Measurements from ENCODE around the gene PLXNA3. TPM values are rescaled to one million over a fixed set of nuclear protein-coding genes. Genes with fewer than 3 reads are reported as not detected.

The PLXNA3 gene
- total and polyA plus RNA-seq, 2 experiments from 2014 or later = 2.7 to 5.4 TPM

GRCh38 chrX:154509455-154509854 lies 51.4 kb downstream of the PLXNA3 start (continued):
- no peak for TF ChIP-seq ZNF462 (CRISPR knock-in tag; IDR thresholded peaks at IDR 0.05)
- TF ChIP-seq JUNB (IDR thresholded peaks at IDR 0.05; ENCODE audit: unreplicated experiment) = no peak
- TF ChIP-seq NANOG (IDR thresholded peaks at IDR 0.05; ENCODE audit: borderline replicate concordance) = no peak
- TF ChIP-seq CREB1 (CRISPR knock-in tag; IDR thresholded peaks at IDR 0.05; ENCODE audit: low read depth) = no peak

GRCh38 chrX:154511761-154512160 lies 53.7 kb downstream of the PLXNA3 start:
- H3F3A ChIP-seq (replicated peaks; ENCODE audit: low read depth) = no peaks in the 10 kb centered on the region
- Mint-ChIP-seq H3K9me3 (no peaks in the 10 kb centered on the region), H3K27ac (no peak overlapping the region), H3K4me1 (peaks cover 4% of the 10 kb centered on the region; the same call in 1 of the 3 replicates), H3K4me3 (no peak overlapping the region), H3K36me3 (ENCODE audit: low read depth) (peaks cover 11% of the 10 kb centered on the region; the same call in 2 of the 3 replicates), H3K27me3 (ENCODE audit: insufficient read depth, low read depth, poor library complexity) (peaks cover 6% of the 10 kb centered on the region)
- no peaks in the 10 kb centered on the region for H3K27me3 ChIP-seq (ENCODE audit: insufficient read depth)
- ATAC-seq (no peak), DNase-seq (ENCODE audit: low spot score) (no peak)
- no peaks in the 10 kb centered on the region for H3K79me2 ChIP-seq (replicated peaks; ENCODE audit: insufficient read depth)
- H2AFZ ChIP-seq = no peak overlapping the region
- no peak overlapping the region for H3K4me2 ChIP-seq
- H3K4me3 ChIP-seq = no peak overlapping the region
- H3K4me1 ChIP-seq (ENCODE audit: insufficient read depth) = no peaks in the 10 kb centered on the region
- no peaks in the 10 kb centered on the region for H3K9me2 ChIP-seq (ENCODE audit: insufficient read depth)
- H3K36me3 ChIP-seq (ENCODE audit: insufficient read depth) = no peaks in the 10 kb centered on the region
- H4K20me1 ChIP-seq (replicated peaks; ENCODE audit: insufficient read depth) = no peaks in the 10 kb centered on the region
- TF ChIP-seq STAT1 (IDR thresholded peaks at IDR 0.05; ENCODE audit: unreplicated experiment) = no peak
- no peak for TF ChIP-seq ZNF114 (CRISPR knock-in tag; IDR thresholded peaks at IDR 0.05)
- TF ChIP-seq JUNB (IDR thresholded peaks at IDR 0.05; ENCODE audit: unreplicated experiment) = no peak
- no peak for TF ChIP-seq ZNF331 (CRISPR knock-in tag; IDR thresholded peaks at IDR 0.05; ENCODE audit: low read depth)
- no peak for TF ChIP-seq NANOG (IDR thresholded peaks at IDR 0.05; ENCODE audit: borderline replicate concordance)
- no peak for TF ChIP-seq EZH2phosphoT487 (IDR thresholded peaks at IDR 0.05; ENCODE audit: unreplicated experiment)
- no peak for TF ChIP-seq CREB1 (CRISPR knock-in tag; IDR thresholded peaks at IDR 0.05; ENCODE audit: low read depth)
- no peak for TF ChIP-seq CTCF (conservative IDR thresholded peaks at IDR 0.05; ENCODE audit: low read depth in 2 of 2)
- TF ChIP-seq POLR2AphosphoS5 (IDR thresholded peaks at IDR 0.05; ENCODE audit: low read depth) = no peak
- no peak overlapping the region for H3K27ac ChIP-seq (ENCODE audit: low read depth)

Data from GM23338 (cell line).